IMR-90 (cell line): ENCODE measurements around the gene LRPPRC. TPM values are rescaled to one million over a fixed set of nuclear protein-coding genes. Genes with fewer than 3 reads are reported as not detected.

Experiments
- ATAC-seq: fragments of 200-7000 bp; cut with Tn5 transposase; 2 replicates; pipeline ENCODE4 v1.9.1; 2020; ENCODE audit warnings: low read depth, mild to moderate bottlenecking, moderate library complexity
- BruUV-seq: library from RNA; stranded (reverse); fragments of 400-500 nt; replicated peaks from 2 replicates; lab custom pipeline; 2021; lab: Mats Ljungman, UMichigan
- CTCF ChIA-PET: fragments of 300-600 bp; formaldehyde crosslinking; extraction: SDS; loops from one replicate; lab custom pipeline; 2021; ENCODE audit warnings: antibody characterized with exemption; lab: Yijun Ruan, JAX
- POLR2A ChIA-PET: fragments of 300-600 bp; sonication (Branson Sonifier 250); formaldehyde crosslinking; loops from one replicate; lab custom pipeline; 2022; ENCODE audit warnings: antibody characterized with exemption; ENCODE audit not compliant: unreplicated experiment; lab: Charles Lee
- DNase-seq: peaks from one replicate; pipeline ENCODE4 v3.0.0; 2013
- H2AFZ ChIP-seq: replicated peaks from 2 replicates; pipeline ENCODE3; 2013; ENCODE audit warnings: low read length, mild to moderate bottlenecking; ENCODE audit not compliant: poor library complexity
- H2AK5ac ChIP-seq: 2 replicates; pipeline ENCODE4 v1.6.1; 2013; ENCODE audit warnings: low read depth, low read length, inconsistent platforms
- H2AK9ac ChIP-seq: replicated peaks from 2 replicates; pipeline ENCODE3; 2013; ENCODE audit warnings: mild to moderate bottlenecking, low read depth, low read length, moderate library complexity; ENCODE audit not compliant: poor library complexity
- H2BK120ac ChIP-seq: 2 replicates; pipeline ENCODE4 v1.6.1; 2013; ENCODE audit warnings: low read depth, low read length, inconsistent platforms
- H2BK15ac ChIP-seq: 3 replicates; pipeline ENCODE4 v1.6.1; 2013; ENCODE audit warnings: low read depth, low read length, inconsistent platforms
- H2BK20ac ChIP-seq: 2 replicates; pipeline ENCODE4 v1.6.1; 2013; ENCODE audit warnings: low read depth, mild to moderate bottlenecking, inconsistent platforms, low read length, moderate library complexity
- H2BK5ac ChIP-seq: 2 replicates; pipeline ENCODE4 v1.6.1; 2013; ENCODE audit warnings: mild to moderate bottlenecking, low read depth, low read length, inconsistent platforms; ENCODE audit not compliant: poor library complexity, severe bottlenecking
- H3K14ac ChIP-seq: replicated peaks from 2 replicates; pipeline ENCODE4 v1.6.1; 2013; ENCODE audit warnings: low read depth, low read length, inconsistent platforms
- H3K18ac ChIP-seq: 2 replicates; pipeline ENCODE4 v1.6.1; 2013; ENCODE audit warnings: low read depth, low read length, control low read depth
- H3K23ac ChIP-seq: 2 replicates; pipeline ENCODE4 v1.6.1; 2013; ENCODE audit warnings: low read depth, low read length, inconsistent platforms
- H3K27ac ChIP-seq: 2 replicates; pipeline ENCODE4 v1.5.1; 2013; ENCODE audit warnings: mild to moderate bottlenecking, control low read depth, low read length; ENCODE audit not compliant: insufficient read depth
- H3K27me3 ChIP-seq: 2 replicates; pipeline ENCODE4 v1.6.1; 2013; ENCODE audit warnings: low read length; ENCODE audit not compliant: control insufficient read depth, insufficient read depth
- H3K36me3 ChIP-seq: 2 replicates; pipeline ENCODE4 v1.6.1; 2013; ENCODE audit warnings: low read length, mixed read lengths; ENCODE audit not compliant: control insufficient read depth, insufficient read depth
- H3K4ac ChIP-seq: 2 replicates; pipeline ENCODE4 v1.6.1; 2013; ENCODE audit warnings: low read depth, low read length, inconsistent platforms
- H3K4me1 ChIP-seq: 2 replicates; pipeline ENCODE4 v1.6.1; 2013; ENCODE audit warnings: low read length, mixed read lengths; ENCODE audit not compliant: control insufficient read depth, insufficient read depth
- H3K4me2 ChIP-seq: 2 replicates; pipeline ENCODE4 v1.6.1; 2013; ENCODE audit warnings: low read depth, mild to moderate bottlenecking, control low read depth, low read length, moderate library complexity
- H3K4me3 ChIP-seq: 2 replicates; pipeline ENCODE4 v1.5.1; 2013; ENCODE audit warnings: low read depth, mild to moderate bottlenecking, control low read depth, low read length, moderate library complexity; ENCODE audit not compliant: insufficient read depth
- H3K56ac ChIP-seq: 2 replicates; pipeline ENCODE4 v1.6.1; 2013; ENCODE audit warnings: low read length, inconsistent platforms; ENCODE audit not compliant: insufficient read depth; ENCODE audit errors: extremely low read depth
- H3K79me1 ChIP-seq, 2 experiments: 2 replicates each; pipeline ENCODE4 v1.6.1; 2013; ENCODE audit warnings: low read length in 2 of 2, inconsistent platforms in 1 of 2, low read depth in 1 of 2
- H3K9ac ChIP-seq: 2 replicates; pipeline ENCODE4 v1.6.1; 2013; ENCODE audit warnings: low read depth, low read length, control low read depth
- H3K9me1 ChIP-seq: 2 replicates; pipeline ENCODE4 v1.6.1; 2013; ENCODE audit warnings: low read length, inconsistent platforms; ENCODE audit not compliant: insufficient read depth
- H3K9me3 ChIP-seq: 2 replicates; pipeline ENCODE4 v1.6.1; 2013; ENCODE audit warnings: low read length; ENCODE audit not compliant: control insufficient read depth, insufficient read depth
- H4K20me1 ChIP-seq: 2 replicates; pipeline ENCODE4 v1.6.1; 2013; ENCODE audit warnings: low read length, inconsistent platforms; ENCODE audit not compliant: insufficient read depth
- H4K5ac ChIP-seq: 2 replicates; pipeline ENCODE4 v1.6.1; 2013; ENCODE audit warnings: mild to moderate bottlenecking, low read depth, low read length, control low read depth
- H4K8ac ChIP-seq, 2 experiments: 2 replicates each; pipeline ENCODE4 v1.6.1; 2013; ENCODE audit warnings: low read depth in 2 of 2, low read length in 2 of 2, control low read depth in 1 of 2, inconsistent platforms in 1 of 2
- H4K91ac ChIP-seq: 2 replicates; pipeline ENCODE4 v1.6.1; 2013; ENCODE audit warnings: low read depth, low read length, inconsistent platforms; ENCODE audit not compliant: insufficient read depth
- NFE2L2 ChIP-seq: fragments of 150-350 bp; IDR thresholded peaks from 2 replicates; pipeline ENCODE4 v1.6.1; 2016; ENCODE audit warnings: low read depth, mild to moderate bottlenecking, low read length
- WGBS, 2 experiments: methylation state at CpG; one replicate each; pipeline versions ENCODE4 v1.1.5 to v1.1.7; 2013; ENCODE audit warnings: missing lambda C conversion rate in 2 of 2; ENCODE audit not compliant: insufficient read length in 1 of 2; ENCODE audit errors: extremely low coverage in 2 of 2; 5-methylcytosine and 5-hydroxymethylcytosine counted together
- dilution Hi-C: fragments of 300-500 bp; cut with HindIII; formaldehyde crosslinking; loops from one replicate; pipeline ENCODE4 v1.14.3; 2018; ENCODE audit warnings: low sequenced_read_pairs; ENCODE audit not compliant: unreplicated experiment
- in situ Hi-C: fragments of 300-500 bp; cut with MboI; formaldehyde crosslinking; loops from 3 replicates; pipeline ENCODE4 v1.14.3; 2019; ENCODE audit warnings: low sequenced_read_pairs, inconsistent platforms, mixed read lengths
- intact Hi-C: fragments of 100-400 bp; cut with micrococcal nuclease; formaldehyde crosslinking; loops from 2 replicates; pipeline ENCODE4 v1.10.0; 2022
- polyA plus RNA-seq, 3 experiments: library from polyadenylated mRNA; depleted of rRNA; stranded (reverse); fragments of >200 nt; gene quantifications; 2 replicates each; pipeline ENCODE4 v1.2.3, GENCODE V29; 2012; ENCODE audit warnings: low replicate concordance in 1 of 3
- total RNA-seq: library from RNA; depleted of rRNA; stranded (reverse); fragments of >200 nt; gene quantifications from 2 replicates; pipeline ENCODE4 v1.2.3, GENCODE V29; 2012
- TF ChIP-seq, protein P1 (sequence below): fragments of 150-350 bp; IDR thresholded peaks from 2 replicates; pipeline ENCODE4 v1.6.1; 2017; ENCODE audit warnings: mild to moderate bottlenecking, antibody characterized with exemption, low read length, low read depth

LRPPRC gene
- total and polyA plus RNA-seq, 2 of the 4 experiments (the other 2 are of a cell fraction), result 30.4 to 36.0 TPM

GRCh38 chr2:44001716-44002115, 5.9 kb upstream of the LRPPRC start:
- no peak overlapping the region for H4K8ac ChIP-seq
- no peak overlapping the region for H3K18ac ChIP-seq
- H3K9ac ChIP-seq, result no peak overlapping the region
- H2AFZ ChIP-seq, result no peak overlapping the region
- H3K23ac ChIP-seq, result no peak overlapping the region
- POLR2A ChIA-PET, result no interaction called here
- intact Hi-C loops, result no loop called here
- no peaks in the 10 kb centered on the region for H4K20me1 ChIP-seq
- no peak overlapping the region for H3K4me2 ChIP-seq
- no peak overlapping the region for H3K14ac ChIP-seq
- H3K27me3 ChIP-seq, result 0 out of 2 replicates have a peak, but pooled peaks cover 2% of the 10 kb centered on the region
- H3K36me3 ChIP-seq, result no peaks in the 10 kb centered on the region
- dilution Hi-C loops, result no loop called here
- H4K91ac ChIP-seq, result no peak overlapping the region
- H2AK9ac ChIP-seq, result no peak overlapping the region
- H2BK15ac ChIP-seq, result no peak overlapping the region
- H2BK20ac ChIP-seq, result no peak overlapping the region
- no peak overlapping the region for H2BK5ac ChIP-seq
- in situ Hi-C loops, result no loop called here
- no peak for TF ChIP-seq NFE2L2
- TF ChIP-seq, protein P1, sequence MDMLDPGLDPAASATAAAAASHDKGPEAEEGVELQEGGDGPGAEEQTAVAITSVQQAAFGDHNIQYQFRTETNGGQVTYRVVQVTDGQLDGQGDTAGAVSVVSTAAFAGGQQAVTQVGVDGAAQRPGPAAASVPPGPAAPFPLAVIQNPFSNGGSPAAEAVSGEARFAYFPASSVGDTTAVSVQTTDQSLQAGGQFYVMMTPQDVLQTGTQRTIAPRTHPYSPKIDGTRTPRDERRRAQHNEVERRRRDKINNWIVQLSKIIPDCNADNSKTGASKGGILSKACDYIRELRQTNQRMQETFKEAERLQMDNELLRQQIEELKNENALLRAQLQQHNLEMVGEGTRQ, result no peak
- no peak overlapping the region for H3K4me3 ChIP-seq
- H3K79me1 ChIP-seq, result no peaks in the 10 kb centered on the region
- H4K5ac ChIP-seq, result no peak overlapping the region
- no TSS peak for BruUV-seq
- ATAC-seq (no peak), DNase-seq (no peak)
- CTCF ChIA-PET, result no interaction called here
- H3K9me3 ChIP-seq, result no peaks in the 10 kb centered on the region
- H3K4me1 ChIP-seq, result no peaks in the 10 kb centered on the region
- WGBS, 2 experiments, result no CpG with 5 or more reads among the region's 1 CpG
- no peak overlapping the region for H3K4ac ChIP-seq
- no peak overlapping the region for H3K27ac ChIP-seq
- no peak overlapping the region for H3K56ac ChIP-seq
- no peak overlapping the region for H2BK120ac ChIP-seq
- no peaks in the 10 kb centered on the region; the same call in 1 of the 2 replicates for H3K9me1 ChIP-seq
- H2AK5ac ChIP-seq, result no peak overlapping the region
